ENCODE results near the gene OSGEP.

GRCh38 chr14:20427231-20428009 is 27.2 kb downstream of the OSGEP start:
- no peak for TF ChIP-seq CTCF (IDR thresholded peaks at IDR 0.05)
- TF ChIP-seq POLR2AphosphoS5 (IDR thresholded peaks at IDR 0.05): no peak
- TF ChIP-seq POLR2A (IDR thresholded peaks at IDR 0.05): no peak
